ENCODE results near the gene AS3MT. TPM values are rescaled to one million over a fixed set of nuclear protein-coding genes. Genes with fewer than 3 reads are reported as not detected.

The AS3MT gene
- total and polyA plus RNA-seq, 10 of the 15 experiments (the other 5 are each of a cell fraction or from before 2014, with no cell fraction given), result 0.11 to 1.0 (median 0.39) TPM; not detected in 2

- no peak overlapping the region for H3K4me2 ChIP-seq (ENCODE audit: control insufficient read depth, insufficient read depth)
- DNase-seq (ENCODE audit: low read depth, low spot score) (no peak), FAIRE-seq (no peak), ATAC-seq (no peak)
- no peaks in the 10 kb centered on the region for H4K20me1 ChIP-seq (ENCODE audit: control insufficient read depth, insufficient read depth)
- H3K36me3 ChIP-seq (ENCODE audit: control insufficient read depth in 2 of 2, insufficient read depth in 2 of 2, low read length in 1 of 2), result no peaks in the 10 kb centered on the region
- ChIA-PET POLR2A (no interaction called here), CTCF (interaction anchor here (0.7 kb wide), 1 partner anchor 235 kb away, joined by 3 read pairs; no protein-coding TSS in a partner anchor), SMC1A (ENCODE audit: uncharacterized antibody, unreplicated experiment) (interaction anchor here (0.7 to 1.2 kb wide), 2 partner anchors 18 to 258 kb away, joined by 3 to 5 read pairs; no protein-coding TSS in a partner anchor), RAD21 (ENCODE audit: unreplicated experiment) (interaction anchor here (0.7 kb wide), 1 partner anchor 12 kb away, joined by 3 read pairs; no protein-coding TSS in a partner anchor)
- no peaks in the 10 kb centered on the region for H3K4me1 ChIP-seq (ENCODE audit: control insufficient read depth, insufficient read depth, low read length)
- no peak overlapping the region for H2AFZ ChIP-seq (ENCODE audit: control insufficient read depth, low read depth, low read length)
- H3K9me3 ChIP-seq (replicated peaks; ENCODE audit: control insufficient read depth, insufficient read depth, low read length), result no peaks in the 10 kb centered on the region
- H3K79me2 ChIP-seq (ENCODE audit: control insufficient read depth, insufficient read depth, low read length), result no peaks in the 10 kb centered on the region
- intact Hi-C loops (cut with micrococcal nuclease; ENCODE audit: unreplicated experiment), result no loop called here
- in situ Hi-C loops (cut with MboI), result no loop called here
- 95% methylated on average over 3 of the region's 3 CpGs for WGBS (ENCODE audit: insufficient coverage, insufficient replicate concordance, low lambda C conversion rate, missing lambda C conversion rate)
- no TSS peak for BruUV-seq (replicated peaks)
- H3K9ac ChIP-seq (ENCODE audit: control insufficient read depth, insufficient read depth, low read length), result no peak overlapping the region
- H3K27ac ChIP-seq (ENCODE audit: control insufficient read depth, insufficient read depth), result no peak overlapping the region
- H3K27me3 ChIP-seq (replicated peaks in 1 of 2; ENCODE audit: control insufficient read depth in 2 of 2, insufficient read depth in 2 of 2, low read length in 1 of 2), result no peaks in the 10 kb centered on the region
- no peak overlapping the region for H3K4me3 ChIP-seq
- TF ChIP-seq MTA3 (IDR thresholded peaks at IDR 0.05; ENCODE audit: borderline replicate concordance, low read length) (no peak), SIX5 (IDR thresholded peaks at IDR 0.05; ENCODE audit: low read depth, low read length, severe bottlenecking) (no peak), SREBF1 (IDR thresholded peaks at IDR 0.05; ENCODE audit: low read length) (no peak), NR2C1 (IDR thresholded peaks at IDR 0.05) (no peak), REST (IDR thresholded peaks at IDR 0.05; ENCODE audit: low read depth, low read length) (no peak), CHD2 (IDR thresholded peaks at IDR 0.05; ENCODE audit: borderline replicate concordance, low read depth, low read length) (no peak), ZBTB4 (CRISPR knock-in tag; IDR thresholded peaks at IDR 0.05) (no peak), GATAD2B (conservative IDR thresholded peaks at IDR 0.05; ENCODE audit: low read depth) (no peak), ZBTB33 (IDR thresholded peaks at IDR 0.05) (no peak), ESRRA (IDR thresholded peaks at IDR 0.05; ENCODE audit: low read length) (no peak)
- TF ChIP-seq, protein P1, sequence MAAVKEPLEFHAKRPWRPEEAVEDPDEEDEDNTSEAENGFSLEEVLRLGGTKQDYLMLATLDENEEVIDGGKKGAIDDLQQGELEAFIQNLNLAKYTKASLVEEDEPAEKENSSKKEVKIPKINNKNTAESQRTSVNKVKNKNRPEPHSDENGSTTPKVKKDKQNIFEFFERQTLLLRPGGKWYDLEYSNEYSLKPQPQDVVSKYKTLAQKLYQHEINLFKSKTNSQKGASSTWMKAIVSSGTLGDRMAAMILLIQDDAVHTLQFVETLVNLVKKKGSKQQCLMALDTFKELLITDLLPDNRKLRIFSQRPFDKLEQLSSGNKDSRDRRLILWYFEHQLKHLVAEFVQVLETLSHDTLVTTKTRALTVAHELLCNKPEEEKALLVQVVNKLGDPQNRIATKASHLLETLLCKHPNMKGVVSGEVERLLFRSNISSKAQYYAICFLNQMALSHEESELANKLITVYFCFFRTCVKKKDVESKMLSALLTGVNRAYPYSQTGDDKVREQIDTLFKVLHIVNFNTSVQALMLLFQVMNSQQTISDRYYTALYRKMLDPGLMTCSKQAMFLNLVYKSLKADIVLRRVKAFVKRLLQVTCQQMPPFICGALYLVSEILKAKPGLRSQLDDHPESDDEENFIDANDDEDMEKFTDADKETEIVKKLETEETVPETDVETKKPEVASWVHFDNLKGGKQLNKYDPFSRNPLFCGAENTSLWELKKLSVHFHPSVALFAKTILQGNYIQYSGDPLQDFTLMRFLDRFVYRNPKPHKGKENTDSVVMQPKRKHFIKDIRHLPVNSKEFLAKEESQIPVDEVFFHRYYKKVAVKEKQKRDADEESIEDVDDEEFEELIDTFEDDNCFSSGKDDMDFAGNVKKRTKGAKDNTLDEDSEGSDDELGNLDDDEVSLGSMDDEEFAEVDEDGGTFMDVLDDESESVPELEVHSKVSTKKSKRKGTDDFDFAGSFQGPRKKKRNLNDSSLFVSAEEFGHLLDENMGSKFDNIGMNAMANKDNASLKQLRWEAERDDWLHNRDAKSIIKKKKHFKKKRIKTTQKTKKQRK (IDR thresholded peaks at IDR 0.05; ENCODE audit: low read depth, low read length), result no peak
- TF ChIP-seq, protein P2, sequence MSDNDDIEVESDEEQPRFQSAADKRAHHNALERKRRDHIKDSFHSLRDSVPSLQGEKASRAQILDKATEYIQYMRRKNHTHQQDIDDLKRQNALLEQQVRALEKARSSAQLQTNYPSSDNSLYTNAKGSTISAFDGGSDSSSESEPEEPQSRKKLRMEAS (IDR thresholded peaks at IDR 0.05; ENCODE audit: low read depth, low read length), result no peak
Observed at GRCh38 chr10:102945449-102945848, 76.2 kb downstream of the AS3MT start.
